OCI-LY1 (cell line): ENCODE results near the gene CPN2.

Source experiments
- H2AFZ ChIP-seq: fragments of 200-600 bp; sonication (generic), shearing (Covaris generic); 2 replicates; pipeline ENCODE4 v1.6.0; 2014; ENCODE audit warnings: antibody characterized with exemption, mild to moderate bottlenecking, low read length
- H3F3A ChIP-seq: fragments of 200-600 bp; sonication (generic), shearing (Covaris generic); 2 replicates; pipeline ENCODE4 v1.6.0; 2014; ENCODE audit warnings: mild to moderate bottlenecking, antibody characterized with exemption, low read length, moderate library complexity; ENCODE audit not compliant: insufficient read depth
- H3K27ac ChIP-seq: fragments of 200-600 bp; sonication (generic); 2 replicates; pipeline ENCODE4 v1.5.1; 2014; ENCODE audit warnings: low read length, mixed run types, mild to moderate bottlenecking, low read depth; ENCODE audit not compliant: poor library complexity, severe bottlenecking
- H3K27me3 ChIP-seq: fragments of 200-600 bp; sonication (generic); 2 replicates; pipeline ENCODE4 v1.6.0; 2014; ENCODE audit warnings: antibody characterized with exemption, mild to moderate bottlenecking, low read length, moderate library complexity; ENCODE audit not compliant: insufficient read depth
- H3K36me3 ChIP-seq: fragments of 200-600 bp; sonication (generic); 2 replicates; pipeline ENCODE4 v1.6.1; 2014; ENCODE audit warnings: mild to moderate bottlenecking, antibody characterized with exemption, low read length, moderate library complexity, mixed read lengths; ENCODE audit not compliant: insufficient read depth
- H3K4me1 ChIP-seq: fragments of 200-600 bp; sonication (generic); 2 replicates; pipeline ENCODE4 v1.5.1; 2014; ENCODE audit warnings: mild to moderate bottlenecking, low read length, moderate library complexity; ENCODE audit not compliant: insufficient read depth, severe bottlenecking
- H3K4me2 ChIP-seq: fragments of 200-600 bp; sonication (generic), shearing (Covaris generic); 2 replicates; pipeline ENCODE4 v1.6.1; 2014; ENCODE audit warnings: low read length
- H3K4me3 ChIP-seq: fragments of 200-600 bp; sonication (generic); 2 replicates; pipeline ENCODE4 v1.5.1; 2014; ENCODE audit warnings: low read length, low read depth, mild to moderate bottlenecking, mixed read lengths; ENCODE audit not compliant: poor library complexity, severe bottlenecking
- H3K79me2 ChIP-seq: fragments of 200-600 bp; shearing (Covaris generic); 2 replicates; pipeline ENCODE4 v1.6.1; 2016; ENCODE audit warnings: mixed run types, low read length, mixed read lengths; ENCODE audit not compliant: insufficient read depth
- H3K9ac ChIP-seq: fragments of 200-600 bp; sonication (generic), shearing (Covaris generic); 2 replicates; pipeline ENCODE4 v1.6.1; 2014; ENCODE audit warnings: mild to moderate bottlenecking, low read length, mixed read lengths
- H3K9me2 ChIP-seq: fragments of 200-600 bp; sonication (generic), shearing (Covaris generic); 2 replicates; pipeline ENCODE4 v1.6.1; 2014; ENCODE audit warnings: low read depth, mild to moderate bottlenecking, low read length, mixed read lengths
- H3K9me3 ChIP-seq: fragments of 200-600 bp; shearing (Covaris generic); 2 replicates; pipeline ENCODE4 v1.6.1; 2014; ENCODE audit warnings: low read length, mixed read lengths
- H4K20me1 ChIP-seq: fragments of 200-600 bp; sonication (generic), shearing (Covaris generic); 2 replicates; pipeline ENCODE4 v1.6.0; 2016; ENCODE audit warnings: mild to moderate bottlenecking, low read length; ENCODE audit not compliant: insufficient read depth
- EZH2 ChIP-seq: fragments of 200-600 bp; sonication (generic), shearing (Covaris generic); IDR thresholded peaks from 2 replicates; pipeline ENCODE4 v1.8.0; 2017; ENCODE audit warnings: borderline replicate concordance, mixed run types, mild to moderate bottlenecking, antibody characterized with exemption, low read length, moderate library complexity, mixed read lengths
- TF ChIP-seq, protein P1 (sequence below): fragments of 200-600 bp; sonication (generic), shearing (Covaris generic); IDR thresholded peaks from 2 replicates; pipeline ENCODE4 v1.5.1; 2017; ENCODE audit warnings: mild to moderate bottlenecking, antibody characterized with exemption, low read length, moderate library complexity, mixed read lengths

Gene CPN2

DNA sequence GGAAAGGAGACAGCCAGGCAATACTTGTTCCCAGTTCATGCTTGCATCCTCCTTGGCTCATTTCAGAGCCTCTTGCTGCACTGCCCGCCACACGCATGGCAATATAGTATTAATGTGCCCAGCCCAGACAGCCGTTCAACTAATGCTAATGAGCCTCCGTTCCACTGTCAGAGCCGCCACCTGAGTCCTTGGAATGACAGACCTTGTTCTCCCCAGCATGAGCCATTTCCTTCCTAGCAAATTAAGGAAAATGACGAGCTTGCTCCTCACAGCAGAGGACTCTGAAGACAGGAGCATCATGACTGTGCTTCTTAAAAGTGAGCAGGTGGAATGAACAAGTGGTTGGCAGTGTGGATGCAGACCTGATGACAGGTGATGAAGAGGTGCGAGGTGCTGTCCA, 29.2 kb upstream of the CPN2 start:
- Histone ChIP-seq H2AFZ (no peak overlapping the region), H3K9me2 (no peaks in the 10 kb centered on the region), H3K9me3 (no peaks in the 10 kb centered on the region), H3K9ac (no peak overlapping the region), H3K27me3 (peaks cover 9% of the 10 kb centered on the region), H3F3A (no peaks in the 10 kb centered on the region), H3K4me1 (no peaks in the 10 kb centered on the region), H3K79me2 (no peaks in the 10 kb centered on the region), H3K4me2 (no peak overlapping the region), H3K4me3 (no peak overlapping the region), H3K36me3 (no peaks in the 10 kb centered on the region), H3K27ac (no peak overlapping the region), H4K20me1 (no peaks in the 10 kb centered on the region)
- TF ChIP-seq EZH2 = no peak
- TF ChIP-seq, protein P1, sequence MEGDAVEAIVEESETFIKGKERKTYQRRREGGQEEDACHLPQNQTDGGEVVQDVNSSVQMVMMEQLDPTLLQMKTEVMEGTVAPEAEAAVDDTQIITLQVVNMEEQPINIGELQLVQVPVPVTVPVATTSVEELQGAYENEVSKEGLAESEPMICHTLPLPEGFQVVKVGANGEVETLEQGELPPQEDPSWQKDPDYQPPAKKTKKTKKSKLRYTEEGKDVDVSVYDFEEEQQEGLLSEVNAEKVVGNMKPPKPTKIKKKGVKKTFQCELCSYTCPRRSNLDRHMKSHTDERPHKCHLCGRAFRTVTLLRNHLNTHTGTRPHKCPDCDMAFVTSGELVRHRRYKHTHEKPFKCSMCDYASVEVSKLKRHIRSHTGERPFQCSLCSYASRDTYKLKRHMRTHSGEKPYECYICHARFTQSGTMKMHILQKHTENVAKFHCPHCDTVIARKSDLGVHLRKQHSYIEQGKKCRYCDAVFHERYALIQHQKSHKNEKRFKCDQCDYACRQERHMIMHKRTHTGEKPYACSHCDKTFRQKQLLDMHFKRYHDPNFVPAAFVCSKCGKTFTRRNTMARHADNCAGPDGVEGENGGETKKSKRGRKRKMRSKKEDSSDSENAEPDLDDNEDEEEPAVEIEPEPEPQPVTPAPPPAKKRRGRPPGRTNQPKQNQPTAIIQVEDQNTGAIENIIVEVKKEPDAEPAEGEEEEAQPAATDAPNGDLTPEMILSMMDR = no peak

DNA sequence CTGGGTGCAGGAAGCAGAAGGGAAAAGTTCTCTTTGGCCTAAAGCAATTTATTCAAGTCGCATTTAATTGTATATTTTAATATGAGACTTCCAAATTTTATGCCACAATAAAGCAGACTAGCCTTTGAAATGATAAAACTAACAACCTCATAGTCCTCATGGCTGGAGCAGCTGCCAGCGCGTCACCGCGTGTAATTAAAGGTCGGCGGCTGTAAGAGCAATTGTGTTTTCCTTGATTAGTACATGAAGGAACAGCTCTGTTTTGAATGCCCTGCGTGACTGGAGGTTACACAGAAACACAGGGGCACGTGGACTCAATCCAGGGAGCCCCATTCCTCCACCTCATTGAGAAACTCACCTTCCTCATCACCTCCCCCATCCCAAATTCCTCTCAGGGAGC, 28.5 kb upstream of the CPN2 start:
- Histone ChIP-seq H4K20me1 (no peaks in the 10 kb centered on the region), H3K36me3 (no peaks in the 10 kb centered on the region), H3K4me1 (no peaks in the 10 kb centered on the region), H3K27ac (no peak overlapping the region), H3K4me3 (no peak overlapping the region), H3K9me3 (no peaks in the 10 kb centered on the region), H3F3A (no peaks in the 10 kb centered on the region), H3K27me3 (peaks cover 9% of the 10 kb centered on the region), H3K9me2 (no peaks in the 10 kb centered on the region), H3K9ac (no peak overlapping the region), H2AFZ (no peak overlapping the region), H3K4me2 (no peak overlapping the region), H3K79me2 (no peaks in the 10 kb centered on the region)
- no peak for TF ChIP-seq EZH2
- TF ChIP-seq, protein P1 = no peak

DNA sequence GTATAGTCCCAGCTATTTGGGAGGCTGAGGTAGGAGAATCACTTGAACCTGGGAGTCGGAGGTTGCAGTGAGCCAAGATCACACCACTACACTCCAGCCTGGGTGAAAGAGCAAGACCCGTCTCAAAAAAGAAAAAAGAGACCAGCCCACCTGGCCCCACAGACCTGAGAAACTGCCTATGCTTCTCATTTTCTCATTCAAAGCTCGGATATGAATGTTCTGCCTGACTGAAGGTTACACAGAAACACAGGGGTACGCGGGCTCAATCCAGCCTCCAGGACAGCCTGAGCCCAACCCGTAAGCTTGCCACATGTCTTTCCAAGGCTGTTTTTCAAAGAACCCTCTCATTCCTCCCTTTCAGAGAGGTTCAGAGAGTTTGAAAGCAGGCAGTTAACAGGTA, 28.1 kb upstream of the CPN2 start:
- no peaks in the 10 kb centered on the region for H3K4me1 ChIP-seq
- no peak overlapping the region for H3K4me3 ChIP-seq
- H3K4me2 ChIP-seq = no peak overlapping the region
- H3F3A ChIP-seq = no peaks in the 10 kb centered on the region
- H3K36me3 ChIP-seq = no peaks in the 10 kb centered on the region
- TF ChIP-seq, protein P1 = no peak
- no peak for TF ChIP-seq EZH2
- no peaks in the 10 kb centered on the region for H4K20me1 ChIP-seq
- H3K27ac ChIP-seq = no peak overlapping the region
- no peak overlapping the region for H2AFZ ChIP-seq
- peaks cover 9% of the 10 kb centered on the region for H3K27me3 ChIP-seq
- no peaks in the 10 kb centered on the region for H3K9me2 ChIP-seq
- H3K79me2 ChIP-seq = no peaks in the 10 kb centered on the region
- no peak overlapping the region for H3K9ac ChIP-seq
- H3K9me3 ChIP-seq = no peaks in the 10 kb centered on the region
